NCI-H2081 treated with DMSO at 0.1 percent for 48 hours (cell line): ENCODE results near the gene C10orf62.
"Not testable (repeated sequence)": the region's sequence is repeated elsewhere in the genome, so short reads cannot be mapped to it uniquely, and the experiment has no call there.

Source experiments
- DNase-seq: peaks from one replicate; lab custom pipeline; 2025; lab: John Stamatoyannopoulos, UW

The C10orf62 gene

GRCh38 chr10:97566336-97566996 lies 23.1 kb upstream of the C10orf62 start:
- no peak for DNase-seq

GRCh38 chr10:97567891-97568290 lies 21.6 kb upstream of the C10orf62 start:
- no peak for DNase-seq

GRCh38 chr10:97570146-97570788 lies 19.3 kb upstream of the C10orf62 start:
- DNase-seq, result no peak

- no peak for DNase-seq
These were observed 18.6 kb upstream of the C10orf62 start for GRCh38 chr10:97570789-97571471.

- DNase-seq, result no peak
These were observed 17.9 kb upstream of the C10orf62 start for GRCh38 chr10:97571622-97572021.

GRCh38 chr10:97572214-97572989 lies 17.1 kb upstream of the C10orf62 start, which contains the start of gene ANKRD2:
Gene ANKRD2 (plus strand): TSS chr10:97572779. CDS start chr10:97572789, 10 bp downstream.
- DNase-seq, result no peak

- no peak for DNase-seq
These were observed 16.5 kb upstream of the C10orf62 start for GRCh38 chr10:97573021-97573420.

GRCh38 chr10:97573672-97574071 lies 15.8 kb upstream of the C10orf62 start:
- no peak for DNase-seq

- DNase-seq, result peak; percentile 2
These were observed 15.0 kb upstream of the C10orf62 start for GRCh38 chr10:97574374-97575126.

GRCh38 chr10:97575127-97575668 lies 14.3 kb upstream of the C10orf62 start:
- no peak for DNase-seq

GRCh38 chr10:97576487-97576886 lies 13.0 kb upstream of the C10orf62 start:
- DNase-seq, result not testable (repeated sequence)

- no peak for DNase-seq
These were observed 11.8 kb upstream of the C10orf62 start for GRCh38 chr10:97577701-97578100.

GRCh38 chr10:97578171-97578844 lies 11.2 kb upstream of the C10orf62 start:
- DNase-seq, result no peak

- DNase-seq, result no peak
These were observed 8.8 kb upstream of the C10orf62 start for GRCh38 chr10:97580421-97581367.

GRCh38 chr10:97582169-97582568 lies 7.4 kb upstream of the C10orf62 start:
- DNase-seq, result no peak

GRCh38 chr10:97583476-97583875 lies 6.0 kb upstream of the C10orf62 start:
- no peak for DNase-seq

GRCh38 chr10:97584060-97584797 lies 5.3 kb upstream of the C10orf62 start, which contains the start of gene HOGA1:
Gene HOGA1 (plus strand): TSS chr10:97584389. CDS start chr10:97584704, 315 bp downstream.
- DNase-seq, result no peak

GRCh38 chr10:97584798-97585438 lies 4.6 kb upstream of the C10orf62 start:
- DNase-seq, result no peak
